ENCODE measurements around the gene ZNF146.
"Not testable (repeated sequence)": the region's sequence is repeated elsewhere in the genome, so short reads cannot be mapped to it uniquely, and the experiment has no call there.

ZNF146 gene

GRCh38 chr19:36236304-36236945 is 21.5 kb downstream of the ZNF146 start:
- no peak for DNase-seq

- DNase-seq = no peak
These were observed 22.0 kb downstream of the ZNF146 start for GRCh38 chr19:36236946-36237310.

GRCh38 chr19:36244066-36244465 is 29.2 kb downstream of the ZNF146 start:
- DNase-seq = no peak

- no peak for DNase-seq
These were observed 30.5 kb downstream of the ZNF146 start for GRCh38 chr19:36245210-36246005.

- no peak for DNase-seq
These were observed 31.1 kb downstream of the ZNF146 start for GRCh38 chr19:36246006-36246481.

- DNase-seq = no peak
These were observed 37.1 kb downstream of the ZNF146 start for GRCh38 chr19:36252047-36252446.

- no peak for DNase-seq
These were observed 39.9 kb downstream of the ZNF146 start for GRCh38 chr19:36254848-36255247.

- no peak for DNase-seq
These were observed 40.4 kb downstream of the ZNF146 start for GRCh38 chr19:36255316-36255715.

GRCh38 chr19:36256064-36256463 is 41.2 kb downstream of the ZNF146 start:
- no peak for DNase-seq

GRCh38 chr19:36256853-36257519 is 42.1 kb downstream of the ZNF146 start:
- DNase-seq = no peak

GRCh38 chr19:36257520-36257876 is 42.6 kb downstream of the ZNF146 start:
- no peak for DNase-seq

- no peak for DNase-seq
These were observed 43.3 kb downstream of the ZNF146 start for GRCh38 chr19:36258028-36258875.

- DNase-seq = no peak
These were observed 44.3 kb downstream of the ZNF146 start for GRCh38 chr19:36259211-36259610.

- DNase-seq = no peak
These were observed 50.2 kb downstream of the ZNF146 start for GRCh38 chr19:36265064-36265463.

- DNase-seq = no peak
These were observed 51.0 kb downstream of the ZNF146 start for GRCh38 chr19:36265856-36266374.

- no peak for DNase-seq
These were observed 51.6 kb downstream of the ZNF146 start for GRCh38 chr19:36266375-36266961.

- no peak for DNase-seq
These were observed 52.3 kb downstream of the ZNF146 start for GRCh38 chr19:36267061-36267845.

GRCh38 chr19:36268081-36268480 is 53.2 kb downstream of the ZNF146 start:
- DNase-seq = not testable (repeated sequence)

- not testable (repeated sequence) for DNase-seq
These were observed 53.7 kb downstream of the ZNF146 start for GRCh38 chr19:36268591-36268990.

- DNase-seq = not testable (repeated sequence)
These were observed 54.4 kb downstream of the ZNF146 start for GRCh38 chr19:36269295-36269694.

Measured in bone marrow (tissue), 2 donors.